Kidney (tissue), 14 donors: ENCODE measurements around the gene HTT. TPM values are rescaled to one million over a fixed set of nuclear protein-coding genes. Genes with fewer than 3 reads are reported as not detected.

Experiments used
- DNase-seq, 5 donors: peaks; one replicate each; pipeline ENCODE4 v3.0.0-alpha.2; 2013 to 2020
- FAIRE-seq: peaks from 2 replicates; lab custom pipeline; 2012; peaks lifted over from hg19 to GRCh38; lab: Jason Lieb, UNC
- H3K27ac ChIP-seq, 2 donors: one replicate each; pipeline ENCODE4 v1.7.0; 2013; ENCODE audit warnings: low read depth in 2 of 2, low read length in 2 of 2, inconsistent platforms in 1 of 2
- H3K27me3 ChIP-seq: one replicate; pipeline ENCODE4 v1.7.1; 2013; ENCODE audit warnings: low read length, inconsistent platforms; ENCODE audit not compliant: control insufficient read depth, insufficient read depth
- H3K36me3 ChIP-seq, 3 donors: one replicate each; pipeline versions ENCODE4 v1.7.0 to v1.7.1; 2013; ENCODE audit warnings: low read length in 3 of 3, control low read depth in 1 of 3, inconsistent platforms in 1 of 3; ENCODE audit not compliant: insufficient read depth in 3 of 3, control insufficient read depth in 2 of 3
- H3K4me1 ChIP-seq, 3 donors: one replicate each; pipeline versions ENCODE4 v1.7.0 to v1.7.1; 2013; ENCODE audit warnings: low read length in 3 of 3, inconsistent platforms in 1 of 3, low read depth in 1 of 3; ENCODE audit not compliant: control insufficient read depth in 2 of 3, insufficient read depth in 2 of 3
- H3K4me3 ChIP-seq, 3 donors: one replicate each; pipeline versions ENCODE4 v1.7.0 to v1.8.1; 2013; ENCODE audit warnings: low read length in 3 of 3, control low read depth in 1 of 3, inconsistent platforms in 1 of 3
- H3K9ac ChIP-seq, 3 donors: one replicate each; pipeline versions ENCODE4 v1.7.0 to v1.7.1; 2013; ENCODE audit warnings: low read length in 3 of 3, control low read depth in 1 of 3, inconsistent platforms in 1 of 3
- H3K9me3 ChIP-seq, 3 donors: one replicate each; pipeline versions ENCODE4 v1.7.0 to v1.7.1; 2013; ENCODE audit warnings: low read length in 3 of 3, control low read depth in 1 of 3, inconsistent platforms in 1 of 3; ENCODE audit not compliant: control insufficient read depth in 2 of 3, insufficient read depth in 1 of 3
- CTCF ChIP-seq: IDR thresholded peaks from 3 replicates; pipeline ENCODE4 v1.5.1; 2012; ENCODE audit warnings: mild to moderate bottlenecking, moderate library complexity, borderline replicate concordance; ENCODE audit not compliant: insufficient read depth; ENCODE audit errors: extremely low read depth
- intact Hi-C: fragments of 100-400 bp; cut with DNase I; formaldehyde crosslinking; loops from one replicate; pipeline ENCODE4 v1.11.1; 2022
- polyA plus RNA-seq: library from polyadenylated mRNA; stranded (reverse); fragments of 350-450 nt; fragmentation: Illumina TruSeq; extraction: RNeasy Lipid Tissue Mini Kit (QIAGEN cat#74804); gene quantifications from one replicate; pipeline ENCODE4 v1.2.3, GENCODE V29; 2014; ENCODE audit warnings: low read depth, low replicate concordance; ENCODE audit not compliant: insufficient read depth
- total RNA-seq: library from RNA; stranded (reverse); fragmentation: NEBNext Ultra II Directional; extraction: Animal tissue kit (Norgen Biotek cat#: 25700); gene quantifications from one replicate; pipeline ENCODE4 v1.2.1, GENCODE V29; 2021
- donor health status: control.
- donor health status: control.
- donor health status: control.
- donor health status: control.
- donor health status: control.
- donor health status: DM: yes; HTN: yes; CAD: no.
- donor health status: Normal renal cell carcinoma (clear cell type).

The HTT gene
- total and polyA plus RNA-seq, 2 donors from 2014 or later = 7.2 to 64.0 TPM

GRCh38 chr4:3269105-3269927 is 194.8 kb downstream of the HTT start:
- no peak for TF ChIP-seq CTCF
- peak overlapping the region in 1 of 2 donors; percentile 65 for H3K27ac ChIP-seq
- no peak overlapping the region for H3K9ac ChIP-seq
- FAIRE-seq (no peak), DNase-seq (peak in 2 of 5 donors; percentile 46 to 63)
- no peak overlapping the region for H3K4me3 ChIP-seq
- no peaks in the 10 kb centered on the region for H3K9me3 ChIP-seq
- intact Hi-C loops = no loop called here
- H3K4me1 ChIP-seq = peaks cover 0 to 4% (median 0%) of the 10 kb centered on the region in 3 donors
- no peaks in the 10 kb centered on the region for H3K27me3 ChIP-seq
- no peaks in the 10 kb centered on the region for H3K36me3 ChIP-seq

- peaks cover 0 to 4% (median 0%) of the 10 kb centered on the region in 3 donors for H3K4me1 ChIP-seq
- H3K9me3 ChIP-seq = no peaks in the 10 kb centered on the region
- no peaks in the 10 kb centered on the region for H3K27me3 ChIP-seq
- intact Hi-C loops = no loop called here
- H3K4me3 ChIP-seq = no peak overlapping the region
- no peak for TF ChIP-seq CTCF
- no peak for FAIRE-seq
- no peaks in the 10 kb centered on the region for H3K36me3 ChIP-seq
- H3K9ac ChIP-seq = no peak overlapping the region
- DNase-seq = peak in 4 of 5 donors; percentile 43 to 67 (median 57)
- H3K27ac ChIP-seq = peak overlapping the region in 1 of 2 donors; percentile 65
Observed at GRCh38 chr4:3269991-3270611, 195.6 kb downstream of the HTT start.

GRCh38 chr4:3271131-3271530 is 196.7 kb downstream of the HTT start:
- H3K9ac ChIP-seq = no peak overlapping the region
- DNase-seq (peak in 1 of 5 donors; percentile 17), FAIRE-seq (no peak)
- H3K4me3 ChIP-seq = no peak overlapping the region
- peaks cover 0 to 4% (median 0%) of the 10 kb centered on the region in 3 donors for H3K4me1 ChIP-seq
- no peaks in the 10 kb centered on the region for H3K9me3 ChIP-seq
- H3K36me3 ChIP-seq = no peaks in the 10 kb centered on the region
- no peak overlapping the region for H3K27ac ChIP-seq
- intact Hi-C loops = no loop called here
- TF ChIP-seq CTCF = no peak
- no peaks in the 10 kb centered on the region for H3K27me3 ChIP-seq
